HL-60/S4 treated with phorbol 12-myristate 13-acetate at 8.2 ng/mL for 4 days and 3 days (cell line): ENCODE data around the gene ADGRV1.

Source experiments
- in situ Hi-C: fragments of 300-500 bp; cut with MboI; formaldehyde crosslinking; loops from 2 replicates; pipeline ENCODE4 v1.15.0; 2022; ENCODE audit warnings: low sequenced_read_pairs

Gene ADGRV1

DNA sequence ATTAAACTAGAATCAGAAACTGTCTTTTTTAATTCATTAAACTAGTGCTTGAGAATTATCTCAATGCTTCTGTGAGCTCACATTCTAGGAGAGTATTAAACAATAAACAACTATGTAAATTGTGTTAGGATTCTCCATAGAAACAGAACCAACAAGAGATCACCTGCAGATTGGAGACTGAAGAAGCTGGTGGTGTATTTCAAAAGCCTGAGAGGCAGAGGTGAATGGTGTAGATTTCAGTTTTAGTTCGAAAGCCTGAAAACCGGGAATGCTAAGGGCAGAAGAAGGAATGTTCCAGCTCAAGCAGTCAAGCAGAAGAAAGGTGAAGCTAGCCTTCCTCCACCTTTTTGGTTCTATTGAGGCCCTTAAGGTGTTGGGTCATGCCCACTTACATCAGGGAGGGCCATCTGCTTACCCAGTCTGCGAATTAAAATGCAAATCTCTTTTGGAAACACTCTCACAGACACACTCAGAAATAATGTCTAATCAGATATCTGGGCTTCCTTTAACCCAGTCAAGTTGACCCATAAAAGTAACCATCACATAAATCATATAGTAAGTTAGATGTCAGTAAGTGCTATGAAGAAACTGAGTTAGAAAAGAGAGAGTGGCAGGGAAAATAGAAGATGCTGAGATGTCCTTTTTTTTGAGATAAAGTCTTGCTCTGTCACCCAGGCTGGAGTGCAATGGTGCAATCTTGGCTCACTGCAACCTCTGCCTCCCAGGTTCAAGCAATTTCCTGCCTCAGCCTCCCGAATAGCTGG, 533.1 kb downstream of the ADGRV1 start:
- in situ Hi-C loops = no loop called here

DNA sequence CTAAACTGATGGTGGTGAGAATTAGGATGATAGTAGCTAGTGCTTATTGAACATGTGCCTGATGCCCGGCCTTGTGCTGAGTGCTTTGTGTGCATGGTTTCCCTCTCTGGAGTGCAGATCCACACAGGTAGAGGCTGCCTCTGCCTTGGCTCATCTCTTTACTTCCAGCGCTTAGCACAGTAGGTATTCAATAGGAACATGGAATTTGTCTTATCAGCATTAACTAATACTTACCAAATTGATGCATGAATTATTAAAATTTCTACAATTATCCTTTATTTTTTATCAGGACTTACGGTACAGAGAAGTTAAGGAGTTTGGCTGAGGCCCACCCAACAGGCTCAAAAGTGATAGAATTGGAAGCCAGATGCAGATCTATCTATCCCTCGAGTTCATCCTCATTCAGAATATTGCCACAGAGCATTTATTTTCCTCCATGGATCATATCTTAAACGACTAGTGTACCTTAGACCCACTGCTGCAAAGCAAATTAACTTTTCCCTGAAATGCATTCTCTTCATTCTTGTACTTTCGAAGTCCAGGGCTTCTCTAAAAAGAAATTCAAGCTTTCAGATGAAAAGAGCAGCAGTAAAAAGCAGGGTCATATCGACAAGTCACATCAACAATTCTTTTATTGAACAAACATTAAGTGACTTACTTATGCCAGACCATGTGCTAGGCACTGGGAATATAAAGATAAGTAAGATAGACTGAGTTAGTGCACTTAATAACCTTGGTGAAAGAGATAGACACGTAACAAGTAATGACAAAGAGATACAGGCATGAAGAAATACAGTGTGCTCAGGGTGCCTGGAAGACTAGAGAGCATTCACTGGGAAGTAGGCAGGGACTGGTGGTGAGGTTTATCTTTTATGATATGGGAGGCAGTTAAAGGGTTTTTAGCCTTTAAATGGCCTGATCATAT, 534.5 kb downstream of the ADGRV1 start:
- in situ Hi-C loops = no loop called here

DNA sequence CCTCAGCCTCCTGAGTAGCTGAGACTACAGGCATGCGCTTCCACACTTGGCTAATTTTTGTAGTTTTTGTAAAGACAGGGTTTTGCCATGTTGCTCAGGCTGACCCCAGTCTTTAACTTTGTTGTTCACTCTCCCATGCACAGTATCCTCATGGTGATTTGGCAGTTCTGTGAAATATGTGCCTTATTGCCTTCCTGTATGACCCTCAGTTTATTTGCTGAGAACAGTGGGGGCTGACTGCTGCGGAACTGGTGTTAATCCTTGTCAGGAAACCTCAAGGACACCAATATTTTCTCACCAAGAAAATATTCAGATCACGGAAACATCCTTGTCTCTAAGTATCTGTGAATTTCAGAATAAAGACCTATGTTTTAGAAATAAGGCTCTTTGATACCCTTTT, 536.7 kb downstream of the ADGRV1 start:
- in situ Hi-C loops = no loop called here

DNA sequence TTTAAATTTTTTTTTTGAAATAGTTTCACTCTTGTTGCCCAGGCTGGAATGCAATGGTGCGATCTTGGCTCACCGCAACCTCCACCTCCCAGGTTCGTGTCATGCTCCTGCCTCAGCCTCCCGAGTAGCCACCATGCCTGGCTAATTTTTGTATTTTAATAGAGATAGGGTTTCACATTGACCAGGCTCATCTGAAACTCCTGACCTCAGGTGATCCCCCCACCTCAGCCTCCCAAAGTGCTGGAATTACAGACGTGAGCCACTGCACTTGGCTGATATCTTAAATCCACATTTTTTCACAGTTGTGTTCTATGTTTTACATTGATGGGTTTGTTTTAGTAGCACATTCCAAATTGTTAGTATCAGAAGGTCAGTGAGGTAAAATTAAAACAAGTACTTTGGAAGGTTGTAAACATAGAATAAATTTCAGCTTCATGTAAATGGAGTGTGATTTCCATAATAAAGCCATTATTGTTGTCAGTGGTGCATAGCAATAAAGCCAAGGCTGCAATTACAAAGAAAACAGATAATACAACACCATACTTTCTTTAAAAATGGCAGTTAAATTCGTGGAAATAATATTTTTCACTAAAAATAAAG, 537.3 kb downstream of the ADGRV1 start:
- in situ Hi-C loops = no loop called here

DNA sequence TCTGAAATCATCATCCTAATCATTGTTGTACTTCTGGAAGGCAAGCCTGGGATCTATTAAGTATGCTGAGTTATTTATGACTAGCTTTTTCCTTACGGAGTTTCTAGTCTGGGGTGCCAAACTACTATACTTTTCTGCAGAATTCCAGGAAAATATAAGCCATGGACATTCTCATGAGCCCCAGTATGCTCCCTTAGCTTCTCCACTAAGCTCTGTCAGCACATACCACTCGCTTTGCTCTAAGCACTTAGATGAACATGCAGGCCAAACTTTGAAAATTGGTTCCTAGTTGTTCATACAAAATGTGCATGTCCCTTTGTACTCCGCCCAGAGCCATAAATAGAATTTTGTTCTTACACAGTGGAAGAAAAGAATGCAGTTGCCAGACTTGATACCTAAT, 539.9 kb downstream of the ADGRV1 start:
- in situ Hi-C loops = no loop called here

DNA sequence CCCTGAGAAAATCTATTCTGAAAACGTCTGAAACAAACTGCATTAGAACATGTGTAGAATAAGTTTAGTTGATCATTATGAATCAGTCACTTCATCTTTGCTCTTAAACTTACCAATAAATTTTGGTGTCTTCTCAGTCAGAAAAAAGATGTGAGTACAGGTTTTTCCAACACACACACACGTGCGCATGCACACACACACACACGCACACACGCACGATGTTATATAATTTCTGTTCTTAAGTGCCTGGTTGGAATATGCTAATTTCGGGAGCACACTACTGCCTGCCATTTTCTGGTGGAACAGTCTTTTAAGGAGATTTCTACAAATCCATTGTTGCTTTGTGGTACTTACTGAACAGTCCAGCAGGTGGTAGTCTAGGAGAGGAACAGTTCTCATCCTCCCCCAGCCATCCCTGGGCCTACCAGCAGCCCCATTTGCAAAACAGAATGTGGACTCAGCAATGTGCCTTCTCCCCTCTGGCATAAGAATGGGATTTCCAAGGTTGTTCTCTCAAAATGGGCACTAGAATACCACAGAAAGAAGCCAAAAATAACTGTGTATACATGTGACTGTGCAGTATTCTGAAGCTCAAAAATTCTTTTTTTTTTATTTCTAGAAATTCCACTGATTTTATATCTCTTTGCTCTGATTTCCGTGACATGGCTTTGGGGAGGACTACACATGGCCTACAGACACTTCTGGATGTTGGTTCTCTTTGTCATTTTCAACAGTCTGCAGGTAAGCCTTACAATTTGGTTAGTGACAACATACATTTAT, 543.2 kb downstream of the ADGRV1 start:
- in situ Hi-C loops = loop anchor here (25.0 kb wide), 1 partner anchor 286 kb away; the partner anchor contains the start of gene ARRDC3

DNA sequence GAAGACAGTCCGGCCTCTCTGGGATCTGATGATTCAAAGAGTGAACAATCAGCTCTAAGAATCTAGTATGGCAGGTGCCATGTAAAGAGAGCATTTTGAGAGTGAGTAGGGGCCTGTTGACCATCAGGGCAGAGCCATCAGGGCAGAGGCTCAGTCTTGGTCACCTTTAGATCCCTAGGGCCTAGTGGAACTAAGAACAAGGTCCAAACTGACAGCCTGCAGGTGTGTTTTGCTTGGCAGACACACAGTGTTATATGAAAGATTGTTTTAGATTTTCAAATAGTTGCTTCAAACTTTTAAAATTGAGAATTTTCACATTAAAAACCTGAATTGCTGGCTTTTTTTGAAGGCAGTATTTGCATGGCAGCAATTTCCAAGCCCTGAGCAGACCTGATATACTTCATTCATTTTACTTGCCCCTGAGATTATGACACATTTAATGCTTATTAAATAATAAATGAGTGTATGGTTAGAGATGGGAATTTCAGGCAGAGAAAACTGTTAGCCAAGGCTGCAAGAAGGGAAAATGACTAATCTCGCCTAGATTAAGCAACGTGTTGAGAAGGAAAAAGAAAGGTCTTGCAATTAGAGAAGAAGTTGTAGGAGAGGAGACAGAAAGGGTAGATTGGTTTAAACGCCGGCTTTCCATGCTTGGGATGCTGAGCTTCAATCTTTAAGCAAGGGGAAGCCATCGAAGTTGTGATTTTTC, 544.9 kb downstream of the ADGRV1 start:
- in situ Hi-C loops = loop anchor here (25.0 kb wide), 1 partner anchor 284 kb away; the partner anchor contains the start of gene ARRDC3

DNA sequence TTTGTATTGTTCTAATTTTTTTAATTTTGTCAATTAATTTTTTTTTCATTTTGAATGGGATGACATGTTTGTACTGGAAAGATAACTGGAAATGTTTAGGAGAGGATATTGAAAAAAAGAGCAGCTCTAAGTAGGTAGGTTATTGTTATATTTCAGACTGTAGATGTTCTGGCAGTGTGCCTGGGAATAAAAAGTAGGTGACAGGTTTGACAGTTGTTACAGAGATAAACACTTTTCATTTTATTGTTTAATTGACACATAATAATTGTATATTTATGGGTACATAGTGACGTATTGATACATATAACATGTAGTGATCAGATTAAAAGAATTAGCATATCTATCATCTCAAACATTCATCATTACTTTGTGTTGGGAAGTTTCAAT, 545.5 kb downstream of the ADGRV1 start:
- in situ Hi-C loops = loop anchor here (25.0 kb wide), 1 partner anchor 283 kb away; the partner anchor contains the start of gene ARRDC3

DNA sequence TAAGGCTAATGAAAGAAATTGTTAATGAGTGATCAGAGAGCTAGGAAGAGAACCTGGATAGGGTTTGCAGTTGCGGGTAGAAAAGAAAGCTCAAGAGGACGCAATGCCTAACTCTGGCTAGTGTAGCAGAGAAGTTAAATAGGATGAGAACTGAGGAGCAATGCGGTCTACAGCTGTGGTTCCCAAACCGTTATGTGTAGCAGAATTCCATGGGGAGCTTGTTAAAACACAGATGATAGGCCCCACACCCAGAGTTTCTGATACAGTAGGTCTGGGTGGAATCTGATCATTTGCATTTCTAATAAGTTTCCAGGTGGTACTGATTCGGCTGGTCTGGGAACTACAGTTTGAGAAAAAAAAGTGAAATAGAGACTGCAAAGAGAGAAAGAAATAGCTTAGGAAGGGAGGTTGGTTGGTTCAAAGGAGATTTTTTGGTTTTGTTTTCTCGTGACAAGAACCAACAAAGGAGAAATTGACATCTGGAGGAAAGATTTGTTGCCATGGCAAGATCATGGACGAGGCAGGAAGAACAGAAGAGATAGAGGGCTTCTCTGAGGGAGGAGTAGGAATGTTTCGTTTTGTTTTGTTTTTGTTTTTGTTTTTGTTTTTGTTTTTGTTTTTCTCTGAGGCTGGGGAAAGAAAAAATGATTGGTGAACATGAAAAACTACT, 548.4 kb downstream of the ADGRV1 start:
- in situ Hi-C loops = loop anchor here (25.0 kb wide), 1 partner anchor 280 kb away; the partner anchor contains the start of gene ARRDC3

DNA sequence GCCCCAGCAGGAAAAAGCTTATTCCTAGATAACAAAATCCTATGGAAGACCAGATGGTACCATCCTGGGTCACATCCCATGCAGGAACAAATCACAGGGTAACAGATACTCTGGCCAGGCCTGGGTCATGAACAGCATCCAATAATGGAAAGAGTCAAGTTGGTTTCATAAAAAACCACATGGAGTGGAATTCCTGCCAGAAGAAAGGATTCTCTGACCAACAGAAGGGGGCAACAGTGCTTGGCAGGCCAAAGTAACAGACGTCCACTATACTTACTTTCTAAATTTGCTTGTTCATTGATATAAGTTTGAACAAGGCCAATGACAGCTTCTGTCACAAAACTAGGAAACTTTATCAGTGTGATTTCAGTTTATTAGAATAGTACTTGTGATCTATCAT, 551.0 kb downstream of the ADGRV1 start:
- in situ Hi-C loops = loop anchor here (25.0 kb wide), 1 partner anchor 278 kb away; the partner anchor contains the start of gene ARRDC3

DNA sequence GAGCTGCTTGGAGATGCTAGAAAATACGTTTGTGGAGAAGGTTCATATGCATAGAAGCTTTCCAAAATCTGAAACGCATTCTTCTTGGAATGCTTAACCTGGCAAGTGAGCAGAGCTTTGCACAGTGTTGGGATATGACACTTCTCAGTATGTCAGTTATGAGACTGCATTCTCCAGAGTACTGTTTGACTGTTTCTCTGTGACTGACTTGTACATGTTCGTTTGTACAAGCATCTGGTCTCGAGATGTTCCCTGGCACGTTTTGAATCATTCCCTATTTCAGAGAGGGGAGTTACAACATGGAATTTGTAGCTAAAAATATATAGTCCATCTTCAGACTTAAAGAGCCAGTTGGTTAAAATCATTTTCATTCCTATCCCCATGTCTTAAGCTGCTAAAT, 552.1 kb downstream of the ADGRV1 start:
- in situ Hi-C loops = loop anchor here (25.0 kb wide), 1 partner anchor 277 kb away; the partner anchor contains the start of gene ARRDC3

DNA sequence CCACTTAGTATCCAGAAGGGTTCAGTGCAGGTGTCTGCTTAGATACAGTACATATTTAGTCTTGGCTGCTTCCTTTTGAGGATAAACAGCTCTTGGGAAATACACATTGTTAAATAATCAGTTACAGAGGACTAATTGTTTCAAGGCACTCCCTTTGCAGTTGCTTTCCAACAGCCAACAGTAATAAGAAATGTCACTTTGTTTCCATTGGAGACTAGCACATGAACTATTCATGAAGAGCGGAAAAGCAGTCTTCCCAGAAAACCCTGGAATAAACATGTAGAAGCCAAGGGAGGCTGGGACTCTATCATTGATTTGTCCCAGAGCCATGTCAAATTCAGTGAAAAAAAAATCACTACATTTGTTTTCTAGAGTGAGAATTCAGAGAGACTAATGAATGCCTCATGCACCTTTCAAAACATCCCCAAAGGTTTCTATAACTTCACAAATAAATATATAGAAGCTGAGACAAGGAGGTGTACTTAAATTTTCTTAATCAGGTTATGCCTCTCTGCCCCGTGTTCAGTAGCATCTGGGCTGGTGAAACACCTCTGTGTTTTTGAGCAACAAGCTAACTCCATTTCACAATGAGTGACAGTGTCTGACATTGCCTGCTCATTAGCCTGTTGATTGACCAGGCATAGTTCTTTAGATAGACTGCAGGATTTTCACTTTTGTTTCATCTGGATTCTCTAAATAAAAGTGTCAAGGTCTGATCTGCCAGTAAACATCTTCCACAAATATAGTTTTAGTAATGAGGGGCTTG, 553.1 kb downstream of the ADGRV1 start:
- in situ Hi-C loops = loop anchor here (25.0 kb wide), 1 partner anchor 276 kb away; the partner anchor contains the start of gene ARRDC3

DNA sequence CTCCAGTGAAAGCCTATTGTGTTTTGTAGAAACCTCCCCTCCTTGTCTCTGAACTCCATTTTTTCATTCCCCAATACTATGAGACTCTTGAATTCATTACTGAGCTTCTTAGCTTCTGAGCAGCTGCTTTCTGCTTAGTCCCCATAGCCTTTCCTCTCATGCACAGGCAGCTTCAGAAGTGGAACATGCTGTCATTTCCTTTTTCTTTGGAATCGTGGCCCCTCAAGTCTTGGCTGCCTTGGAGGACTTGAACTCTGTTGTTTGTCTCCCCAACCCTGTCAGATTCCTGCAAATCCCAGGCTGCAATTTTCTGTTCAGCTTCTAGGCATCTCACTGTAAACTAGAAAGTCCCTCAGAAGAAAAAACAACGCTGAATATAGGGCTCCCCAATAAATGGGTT, 556.1 kb downstream of the ADGRV1 start:
- in situ Hi-C loops = loop anchor here (25.0 kb wide), 1 partner anchor 273 kb away; the partner anchor contains the start of gene ARRDC3

DNA sequence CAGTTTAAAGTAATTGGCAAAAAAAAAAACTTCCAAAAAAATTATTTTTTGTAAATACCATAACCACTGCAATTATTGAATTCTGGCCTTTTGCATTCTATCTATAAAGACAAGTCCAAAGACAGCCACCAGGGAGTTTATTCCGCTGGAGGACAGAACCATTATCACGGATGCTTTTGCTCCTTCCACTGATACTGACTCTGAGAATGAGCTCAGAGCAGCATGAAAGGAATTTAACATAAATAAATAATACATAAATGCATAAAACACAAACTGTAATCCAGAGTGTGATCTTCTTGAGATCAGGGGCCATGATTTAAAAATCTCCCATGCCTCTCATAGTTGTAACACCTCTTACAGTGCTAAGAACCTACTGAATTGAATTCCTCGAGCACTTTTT, 559.8 kb downstream of the ADGRV1 start:
- in situ Hi-C loops = loop anchor here (25.0 kb wide), 1 partner anchor 269 kb away; the partner anchor contains the start of gene ARRDC3

DNA sequence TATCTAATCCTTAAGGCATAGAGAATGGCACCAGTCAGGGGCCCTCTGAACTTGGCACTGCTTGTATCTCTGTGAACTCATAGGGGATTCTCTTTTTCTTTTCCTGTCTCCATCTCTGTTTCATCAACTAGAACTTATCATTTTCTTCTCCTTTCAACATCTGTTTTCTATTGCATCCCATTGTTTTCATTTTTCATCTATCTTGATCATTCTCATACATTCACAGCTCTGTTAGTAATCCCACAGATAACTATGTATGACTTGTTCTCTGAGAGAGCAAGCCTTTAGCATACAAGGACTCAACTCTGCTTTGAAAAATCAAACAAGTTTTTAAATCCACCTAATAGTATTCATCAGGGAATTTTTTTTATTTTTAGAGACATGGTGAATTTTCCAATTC, 560.2 kb downstream of the ADGRV1 start:
- in situ Hi-C loops = loop anchor here (25.0 kb wide), 1 partner anchor 269 kb away; the partner anchor contains the start of gene ARRDC3

DNA sequence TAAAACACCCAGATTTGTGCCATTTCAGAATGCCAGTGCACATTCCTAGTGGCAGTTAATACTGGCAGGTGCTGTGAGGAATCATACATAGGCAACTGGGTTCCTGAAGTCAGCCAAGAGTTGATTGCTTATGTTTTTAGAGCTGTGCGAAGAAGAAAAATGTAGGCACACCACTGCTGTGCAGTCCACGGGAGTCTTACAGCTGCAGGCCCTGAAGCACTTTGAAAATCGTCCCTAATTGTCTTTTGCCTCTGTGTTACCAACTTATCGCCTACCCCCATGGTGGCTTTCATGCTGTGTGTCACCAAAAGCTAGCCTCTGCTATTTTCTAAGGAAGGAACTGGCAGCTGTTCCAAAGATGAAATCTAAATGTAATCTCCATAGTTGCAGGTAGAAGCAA, 560.6 kb downstream of the ADGRV1 start:
- in situ Hi-C loops = loop anchor here (25.0 kb wide), 1 partner anchor 268 kb away; the partner anchor contains the start of gene ARRDC3

DNA sequence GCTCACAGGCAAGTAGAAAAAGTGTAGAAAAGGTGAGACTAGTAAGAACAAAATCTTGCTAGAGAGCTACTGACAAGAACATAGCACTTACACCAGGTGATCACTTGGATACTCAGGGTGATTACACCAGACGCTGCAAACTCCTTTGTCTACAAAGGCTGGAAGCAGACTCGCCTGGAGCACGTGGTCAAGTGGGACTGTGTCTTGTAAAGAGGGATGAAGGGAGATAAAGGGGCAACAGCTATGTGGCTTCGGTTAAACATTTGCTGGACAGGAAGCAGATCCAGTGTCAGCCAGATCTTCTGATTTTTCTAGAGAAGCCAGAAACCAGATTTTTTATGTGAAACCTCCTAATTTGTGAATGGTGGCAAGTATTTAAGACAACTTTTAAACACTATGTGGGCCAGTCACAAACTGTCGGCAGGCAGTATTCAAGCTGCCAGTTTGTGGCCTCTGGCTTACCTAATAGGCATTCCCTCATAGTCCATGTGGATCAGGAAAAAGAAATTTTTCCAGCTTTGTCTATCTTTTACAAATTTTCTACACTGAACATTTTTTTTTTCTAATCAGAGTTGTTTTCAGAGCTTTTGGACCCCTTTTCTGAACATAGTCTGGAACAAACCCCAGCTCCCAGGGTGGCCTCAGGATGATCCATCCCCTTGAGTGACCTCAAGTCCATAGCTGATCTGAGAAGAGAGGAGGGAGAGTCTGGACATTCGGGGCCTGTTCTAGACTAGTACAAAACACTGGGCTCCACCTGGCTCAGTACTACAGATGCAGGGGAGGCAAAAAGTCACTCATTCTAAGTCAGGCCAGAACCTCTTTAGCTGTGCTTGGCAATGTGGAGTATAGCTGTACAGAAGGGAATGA, 561.6 kb downstream of the ADGRV1 start:
- in situ Hi-C loops = loop anchor here (25.0 kb wide), 1 partner anchor 267 kb away; the partner anchor contains the start of gene ARRDC3
